ENCODE results near the gene PWWP2A. TPM values are rescaled to one million over a fixed set of nuclear protein-coding genes. Genes with fewer than 3 reads are reported as not detected.
"Not testable (repeated sequence)": the region's sequence is repeated elsewhere in the genome, so short reads cannot be mapped to it uniquely, and the experiment has no call there.

PWWP2A gene
- total RNA-seq, 1 donor from 2014 or later, result 20.8 TPM

- Mint-ChIP-seq H3K27ac (ENCODE audit: unreplicated experiment) (peak overlapping the region; percentile 99), H3K4me1 (ENCODE audit: low read depth) (peaks cover 50% of the 10 kb centered on the region), H3K36me3 (ENCODE audit: low read depth) (no peaks in the 10 kb centered on the region), H3K4me3 (ENCODE audit: unreplicated experiment) (peak overlapping the region; percentile 49), H3K27me3 (ENCODE audit: low read depth) (no peaks in the 10 kb centered on the region), H3K9me3 (ENCODE audit: low read depth) (no peaks in the 10 kb centered on the region)
- DNase-seq (ENCODE audit: low spot score), result peak; percentile 98
- peak; percentile 14 for TF ChIP-seq CTCF (IDR thresholded peaks at IDR 0.05)
These were observed 46.2 kb upstream of the PWWP2A start for GRCh38 chr5:160165137-160166068.

- Mint-ChIP-seq H3K36me3 (ENCODE audit: low read depth) (no peaks in the 10 kb centered on the region), H3K9me3 (ENCODE audit: low read depth) (no peaks in the 10 kb centered on the region), H3K27ac (ENCODE audit: unreplicated experiment) (no peak overlapping the region), H3K27me3 (ENCODE audit: low read depth) (no peaks in the 10 kb centered on the region), H3K4me3 (ENCODE audit: unreplicated experiment) (no peak overlapping the region), H3K4me1 (ENCODE audit: low read depth) (peaks cover 47% of the 10 kb centered on the region)
- no peak for TF ChIP-seq CTCF (IDR thresholded peaks at IDR 0.05)
- DNase-seq (ENCODE audit: low spot score), result no peak
These were observed 43.7 kb upstream of the PWWP2A start for GRCh38 chr5:160162910-160163309.

DNA sequence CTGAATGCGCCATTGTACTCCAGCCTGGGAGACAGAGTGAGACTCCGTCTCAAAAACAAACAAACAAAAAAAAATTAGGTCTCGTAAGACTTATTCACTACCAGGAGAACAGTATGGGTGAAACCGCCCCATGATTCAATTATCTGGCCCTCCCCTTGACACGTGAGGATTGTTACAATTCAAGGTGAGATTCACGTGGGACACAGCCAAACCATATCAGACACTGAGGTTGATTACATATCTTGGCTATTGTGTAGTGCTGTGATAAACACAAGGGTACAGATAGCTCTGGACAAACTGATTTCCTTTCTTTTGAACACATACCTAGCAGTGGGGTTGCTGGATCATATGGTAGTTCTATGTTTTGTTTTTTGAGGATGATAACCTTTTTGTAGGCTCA lies 42.4 kb upstream of the PWWP2A start:
- H3K36me3 Mint-ChIP-seq (ENCODE audit: low read depth), result no peaks in the 10 kb centered on the region
- no peak overlapping the region for H3K27ac Mint-ChIP-seq (ENCODE audit: unreplicated experiment)
- no peak for TF ChIP-seq CTCF (IDR thresholded peaks at IDR 0.05)
- no peaks in the 10 kb centered on the region for H3K27me3 Mint-ChIP-seq (ENCODE audit: low read depth)
- H3K9me3 Mint-ChIP-seq (ENCODE audit: low read depth), result no peaks in the 10 kb centered on the region
- peaks cover 41% of the 10 kb centered on the region for H3K4me1 Mint-ChIP-seq (ENCODE audit: low read depth)
- H3K4me3 Mint-ChIP-seq (ENCODE audit: unreplicated experiment), result no peak overlapping the region
- DNase-seq (ENCODE audit: low spot score), result no peak

DNA sequence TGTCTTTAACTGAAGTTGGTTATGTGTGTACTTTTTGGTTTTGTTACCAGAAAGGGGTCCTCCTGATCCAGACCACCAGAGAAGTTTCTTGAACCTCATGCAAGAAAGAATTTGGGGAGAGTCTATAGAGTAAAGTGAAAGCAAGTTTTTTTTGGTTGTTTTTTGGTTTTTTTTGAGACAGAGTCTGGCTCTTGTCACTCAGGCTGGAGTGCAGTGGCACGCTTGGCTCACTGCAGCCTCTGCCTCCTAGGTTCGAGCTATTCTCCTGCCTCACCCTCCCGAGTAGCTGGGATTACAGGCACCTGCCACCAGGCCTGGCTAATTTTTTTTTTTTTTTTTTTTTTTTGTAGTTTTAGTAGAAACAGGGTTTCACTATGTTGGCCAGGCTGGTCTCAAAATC lies 41.6 kb upstream of the PWWP2A start:
- not testable (repeated sequence) for H3K36me3 Mint-ChIP-seq (ENCODE audit: low read depth); H3K27ac Mint-ChIP-seq (ENCODE audit: unreplicated experiment); H3K27me3 Mint-ChIP-seq (ENCODE audit: low read depth)

DNA sequence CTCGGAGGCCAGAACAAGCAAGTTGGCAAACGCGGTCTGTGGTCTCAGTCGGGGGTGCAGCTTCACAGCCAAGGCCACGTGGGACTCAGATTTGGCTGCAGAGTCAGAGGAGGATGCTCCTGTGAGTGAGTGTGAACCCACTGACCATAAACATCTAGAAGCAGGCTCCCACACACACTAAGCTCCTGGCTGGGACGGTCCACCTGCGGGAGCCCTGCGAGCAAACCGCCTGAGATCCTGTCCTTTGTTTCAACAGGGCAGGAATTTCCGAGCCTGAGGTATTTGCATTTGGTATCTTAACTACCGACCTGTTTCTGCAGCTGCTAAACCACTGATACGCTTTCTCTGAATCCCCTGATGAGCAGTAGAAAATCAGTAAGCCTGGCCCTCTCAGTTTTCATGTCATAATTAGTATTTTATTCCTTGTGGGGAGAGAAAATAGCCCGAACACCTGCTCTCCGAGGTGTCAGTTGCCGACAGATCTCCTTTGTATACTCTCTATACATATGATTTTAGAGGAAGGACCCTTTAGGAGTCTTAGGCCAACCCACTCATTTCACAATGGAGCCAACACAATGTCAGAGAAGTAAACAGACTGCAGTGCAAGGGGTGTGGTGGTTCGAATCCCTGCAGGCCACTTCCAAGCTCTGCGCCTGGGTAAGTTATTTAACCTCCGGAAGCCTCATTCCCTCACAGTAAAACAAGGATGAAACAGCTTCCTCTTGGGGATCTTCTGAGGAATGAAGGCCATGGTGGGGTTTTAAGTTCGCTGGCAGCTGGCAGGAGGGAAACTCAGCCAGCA lies 40.9 kb upstream of the PWWP2A start:
- no peaks in the 10 kb centered on the region for H3K27me3 Mint-ChIP-seq (ENCODE audit: low read depth)

More for the DNA sequence above, 41.6 kb upstream of the PWWP2A start:
- DNase-seq (ENCODE audit: low spot score); H3K4me3 Mint-ChIP-seq (ENCODE audit: unreplicated experiment); H3K9me3 Mint-ChIP-seq (ENCODE audit: low read depth): not testable (repeated sequence)
- peaks cover 34% of the 10 kb centered on the region for H3K4me1 Mint-ChIP-seq (ENCODE audit: low read depth)

More for the DNA sequence above, 40.9 kb upstream of the PWWP2A start:
- no peak for DNase-seq (ENCODE audit: low spot score)
- H3K4me3 Mint-ChIP-seq (ENCODE audit: unreplicated experiment), result no peak overlapping the region
- no peaks in the 10 kb centered on the region for H3K9me3 Mint-ChIP-seq (ENCODE audit: low read depth)
- H3K4me1 Mint-ChIP-seq (ENCODE audit: low read depth), result peaks cover 27% of the 10 kb centered on the region
- H3K27ac Mint-ChIP-seq (ENCODE audit: unreplicated experiment), result no peak overlapping the region
- no peak for TF ChIP-seq CTCF (IDR thresholded peaks at IDR 0.05)
- no peaks in the 10 kb centered on the region for H3K36me3 Mint-ChIP-seq (ENCODE audit: low read depth)

All from chondrocyte (in vitro differentiated cells).